ENCODE data around the gene HOXA3. TPM values are rescaled to one million over a fixed set of nuclear protein-coding genes. Genes with fewer than 3 reads are reported as not detected.

Gene HOXA3
- polyA plus RNA-seq, 6 donors from 2014 or later: not detected

- H3K27ac Mint-ChIP-seq: peak overlapping the region in 4 of 6 donors; percentile 88 to 98 (median 92)
- ATAC-seq (ENCODE audit: low read depth in 2 of 2) (no peak), DNase-seq (no peak)
- H3K9me3 Mint-ChIP-seq: peaks cover 0 to 33% (median 5%) of the 10 kb centered on the region in 7 donors
- H3K36me3 Mint-ChIP-seq: peaks cover 0 to 14% of the 10 kb centered on the region in 2 donors
- peaks cover 49 to 83% (median 63%) of the 10 kb centered on the region in 3 donors for H3K27me3 Mint-ChIP-seq
- peaks cover 29 to 45% (median 40%) of the 10 kb centered on the region in 3 donors for H3K4me1 Mint-ChIP-seq
- peak overlapping the region; percentile 24 to 88 (median 80) for H3K4me3 Mint-ChIP-seq
These were observed 7.1 kb upstream of the HOXA3 start for GRCh38 chr7:27159266-27160144.

- Mint-ChIP-seq H3K27me3 (peaks cover 51 to 84% (median 63%) of the 10 kb centered on the region in 3 donors), H3K27ac (peak overlapping the region in 4 of 6 donors; percentile 88 to 98 (median 92)), H3K4me1 (peaks cover 23 to 44% (median 44%) of the 10 kb centered on the region in 3 donors), H3K9me3 (peaks cover 0 to 33% (median 5%) of the 10 kb centered on the region in 7 donors), H3K36me3 (peaks cover 0 to 15% of the 10 kb centered on the region in 2 donors), H3K4me3 (peak overlapping the region in 5 of 8 donors; percentile 15 to 79 (median 44))
- DNase-seq (no peak), ATAC-seq (ENCODE audit: low read depth in 2 of 2) (no peak)
These were observed 6.3 kb upstream of the HOXA3 start for GRCh38 chr7:27158436-27159265.

DNA sequence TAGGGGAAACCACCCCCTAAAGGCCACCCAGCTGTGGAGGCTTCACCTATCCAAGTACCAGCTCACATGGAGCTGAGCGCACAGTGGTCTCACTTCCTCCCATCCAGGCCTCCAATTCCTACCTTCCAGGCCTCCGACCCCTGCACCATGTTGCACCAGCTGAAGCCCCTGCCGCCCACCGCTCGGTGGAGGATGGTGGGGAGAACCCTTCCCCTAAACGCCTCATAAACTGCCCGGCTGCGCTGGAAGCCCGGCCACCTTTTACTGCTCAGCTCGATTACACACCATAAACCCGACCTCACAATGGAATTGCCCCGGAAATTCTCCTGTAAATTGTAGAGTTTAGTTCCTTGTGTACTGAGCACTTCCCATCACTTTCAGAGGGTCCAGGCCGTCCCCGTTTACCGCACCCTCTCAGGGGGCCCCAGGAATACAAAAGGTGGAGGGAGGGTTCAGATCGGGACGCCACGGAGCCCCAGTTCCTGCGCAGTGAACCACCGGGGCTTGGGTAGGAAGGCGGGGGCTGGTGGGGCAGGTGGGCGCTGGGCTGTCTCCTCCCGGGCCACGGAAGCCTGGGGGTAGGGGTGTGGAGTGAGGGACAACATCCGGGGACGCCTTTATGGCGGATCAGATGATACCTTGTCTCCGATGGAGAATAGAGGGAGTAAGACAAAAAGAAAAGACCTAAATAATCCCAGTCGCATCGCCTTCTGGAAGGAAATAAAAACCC lies 5.5 kb upstream of the HOXA3 start:
- H3K9me3 Mint-ChIP-seq: peaks cover 0 to 32% (median 5%) of the 10 kb centered on the region in 7 donors
- DNase-seq (no peak), ATAC-seq (ENCODE audit: low read depth in 2 of 2) (no peak)
- H3K27me3 Mint-ChIP-seq: peaks cover 51 to 83% (median 63%) of the 10 kb centered on the region in 3 donors
- peaks cover 20 to 44% (median 43%) of the 10 kb centered on the region in 3 donors for H3K4me1 Mint-ChIP-seq
- peak overlapping the region in 7 of 8 donors; percentile 23 to 83 (median 48) for H3K4me3 Mint-ChIP-seq
- H3K36me3 Mint-ChIP-seq: peaks cover 0 to 15% of the 10 kb centered on the region in 2 donors
- peak overlapping the region in 5 of 6 donors; percentile 27 to 98 (median 91) for H3K27ac Mint-ChIP-seq

- peaks cover 0 to 15% of the 10 kb centered on the region in 2 donors for H3K36me3 Mint-ChIP-seq
- H3K27ac Mint-ChIP-seq: peak overlapping the region in 4 of 6 donors; percentile 88 to 98 (median 92)
- H3K9me3 Mint-ChIP-seq: peaks cover 0 to 32% (median 5%) of the 10 kb centered on the region in 7 donors
- H3K4me3 Mint-ChIP-seq: peak overlapping the region in 7 of 8 donors; percentile 12 to 79 (median 73)
- H3K4me1 Mint-ChIP-seq: peaks cover 22 to 44% (median 43%) of the 10 kb centered on the region in 3 donors
- DNase-seq (no peak), ATAC-seq (ENCODE audit: low read depth in 2 of 2) (no peak)
- H3K27me3 Mint-ChIP-seq: peaks cover 50 to 81% (median 59%) of the 10 kb centered on the region in 3 donors
These were observed 4.7 kb upstream of the HOXA3 start for GRCh38 chr7:27156916-27157701.

DNA sequence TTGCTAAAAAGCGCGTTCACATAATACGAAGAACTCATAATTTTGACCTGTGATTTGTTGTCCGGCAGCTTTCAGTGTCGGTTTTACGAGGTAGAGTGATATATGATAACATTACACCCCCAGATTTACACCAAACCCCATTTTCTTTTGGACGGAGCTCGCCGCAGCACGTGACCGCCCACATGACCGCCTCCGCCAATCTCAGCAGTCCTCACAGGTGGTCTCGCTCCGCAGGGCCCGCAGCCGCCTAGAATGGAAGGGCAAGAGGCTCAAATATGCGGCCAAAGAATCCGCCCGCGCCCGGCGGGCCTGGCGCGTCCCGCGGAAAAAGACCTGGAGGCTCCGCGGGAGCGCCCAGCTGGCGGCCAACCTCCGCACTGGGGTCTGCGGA lies 4.1 kb upstream of the HOXA3 start, which contains the start of gene HOXA7:
Gene HOXA7 (minus strand): TSS at position 168 of the 391 bp plus-strand sequence. CDS start 130 bp downstream, at position 38.
- H3K36me3 Mint-ChIP-seq: peaks cover 0 to 15% of the 10 kb centered on the region in 2 donors
- H3K27ac Mint-ChIP-seq: peak within 1 kb of the TSS in 4 of 6 donors; percentile 88 to 99 (median 97)
- ATAC-seq (ENCODE audit: low read depth in 2 of 2): no peak
- H3K27me3 Mint-ChIP-seq: peaks cover 56 to 82% (median 65%) of the 10 kb centered on the region in 3 donors
- H3K4me3 Mint-ChIP-seq: peak within 1 kb of the TSS; percentile 21 to 81 (median 70)
- DNase-seq: no peak
- H3K4me1 Mint-ChIP-seq: peaks cover 28 to 50% (median 48%) of the 10 kb centered on the region in 3 donors
- peaks cover 0 to 35% (median 5%) of the 10 kb centered on the region in 7 donors for H3K9me3 Mint-ChIP-seq

- Mint-ChIP-seq H3K4me1 (peaks cover 33 to 52% (median 50%) of the 10 kb centered on the region in 3 donors), H3K4me3 (peak overlapping the region; percentile 21 to 81 (median 66)), H3K27me3 (peaks cover 58 to 83% (median 71%) of the 10 kb centered on the region in 3 donors), H3K36me3 (peaks cover 0 to 15% of the 10 kb centered on the region in 2 donors), H3K9me3 (peaks cover 0 to 37% (median 5%) of the 10 kb centered on the region in 7 donors), H3K27ac (peak overlapping the region in 4 of 6 donors; percentile 88 to 99 (median 97))
- no peak for ATAC-seq (ENCODE audit: low read depth in 2 of 2)
- no peak for DNase-seq
These were observed 3.6 kb upstream of the HOXA3 start for GRCh38 chr7:27155816-27156507.

DNA sequence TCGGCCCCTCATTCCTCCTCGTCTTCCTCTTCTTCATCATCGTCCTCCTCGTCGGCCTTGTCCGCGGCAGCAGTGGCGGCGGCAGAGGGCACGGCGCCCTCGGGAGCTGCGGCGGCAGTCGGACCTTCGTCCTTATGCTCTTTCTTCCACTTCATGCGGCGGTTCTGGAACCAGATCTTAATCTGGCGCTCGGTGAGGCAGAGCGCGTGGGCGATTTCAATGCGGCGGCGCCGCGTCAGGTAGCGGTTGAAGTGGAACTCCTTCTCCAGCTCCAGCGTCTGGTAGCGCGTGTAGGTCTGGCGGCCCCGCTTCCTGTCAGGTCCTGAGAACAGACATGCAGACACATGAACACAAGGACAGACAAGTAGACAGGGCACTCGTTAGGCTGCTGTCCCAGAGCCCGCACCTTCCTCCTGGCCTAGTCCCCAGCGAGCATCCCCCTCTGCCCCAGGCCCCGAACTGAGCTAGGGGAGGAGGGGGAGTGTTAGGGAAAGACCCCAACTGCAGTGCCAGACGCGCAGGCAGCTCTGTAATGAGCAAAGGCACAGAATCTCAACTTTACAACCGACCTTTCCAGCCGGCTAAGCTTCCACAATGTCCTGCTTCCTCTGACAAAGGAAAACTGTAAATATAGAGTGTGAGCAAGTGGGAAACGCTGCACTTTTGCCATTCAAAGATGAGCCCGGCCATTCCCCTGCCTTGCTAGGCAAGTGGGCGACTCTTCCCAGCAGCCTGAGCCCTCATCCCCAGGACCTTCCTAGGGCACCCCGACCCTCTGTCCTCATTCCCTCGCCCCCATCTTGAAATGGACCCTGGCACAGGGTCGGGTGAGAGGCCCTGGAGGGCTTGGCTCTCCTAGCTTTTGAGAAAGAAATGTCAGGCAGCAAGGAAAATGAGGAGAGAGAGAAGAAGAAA lies 2.8 kb upstream of the HOXA3 start:
- H3K27me3 Mint-ChIP-seq: peaks cover 62 to 86% (median 79%) of the 10 kb centered on the region in 3 donors
- peak overlapping the region; percentile 28 to 81 (median 64) for H3K4me3 Mint-ChIP-seq
- ATAC-seq (ENCODE audit: low read depth in 2 of 2): no peak
- H3K9me3 Mint-ChIP-seq: peaks cover 0 to 37% (median 5%) of the 10 kb centered on the region in 7 donors
- peak overlapping the region in 5 of 6 donors; percentile 44 to 99 (median 92) for H3K27ac Mint-ChIP-seq
- DNase-seq: no peak
- H3K4me1 Mint-ChIP-seq: peaks cover 41 to 56% (median 56%) of the 10 kb centered on the region in 3 donors
- peaks cover 0 to 15% of the 10 kb centered on the region in 2 donors for H3K36me3 Mint-ChIP-seq

GRCh38 chr7:27154369-27154768 lies 2.0 kb upstream of the HOXA3 start:
- Mint-ChIP-seq H3K9me3 (peaks cover 0 to 37% (median 5%) of the 10 kb centered on the region in 7 donors), H3K4me3 (peak overlapping the region in 6 of 8 donors; percentile 28 to 81 (median 58)), H3K4me1 (peaks cover 37 to 56% (median 50%) of the 10 kb centered on the region in 3 donors), H3K27ac (peak overlapping the region in 3 of 6 donors; percentile 80 to 98 (median 97)), H3K27me3 (peaks cover 57 to 81% (median 71%) of the 10 kb centered on the region in 3 donors), H3K36me3 (peaks cover 0 to 15% of the 10 kb centered on the region in 2 donors)
- DNase-seq (no peak), ATAC-seq (ENCODE audit: low read depth in 2 of 2) (no peak)

DNA sequence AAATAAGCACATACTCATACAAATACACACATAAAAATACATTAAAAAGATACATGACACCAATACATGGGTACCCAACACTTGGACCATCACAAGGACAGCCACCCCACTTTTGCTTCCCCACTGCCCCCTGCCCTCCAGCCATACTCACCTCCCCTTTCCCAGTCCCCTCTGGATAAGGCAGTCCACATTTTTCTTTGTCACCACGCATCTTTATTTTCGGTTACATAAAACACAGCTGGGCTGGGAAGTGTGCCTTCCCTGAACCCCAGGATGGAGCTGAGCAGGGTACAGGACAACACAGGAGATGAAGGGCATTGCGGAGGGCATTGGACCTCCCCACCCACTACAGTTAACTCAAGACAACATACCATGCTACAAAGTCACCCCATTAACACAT lies 1.1 kb upstream of the HOXA3 start:
- peaks cover 37 to 53% (median 45%) of the 10 kb centered on the region in 3 donors for H3K4me1 Mint-ChIP-seq
- peaks cover 0 to 37% (median 5%) of the 10 kb centered on the region in 7 donors for H3K9me3 Mint-ChIP-seq
- peak overlapping the region in 5 of 6 donors; percentile 8 to 93 (median 80) for H3K27ac Mint-ChIP-seq
- H3K36me3 Mint-ChIP-seq: peaks cover 0 to 15% of the 10 kb centered on the region in 2 donors
- peaks cover 59 to 76% (median 64%) of the 10 kb centered on the region in 3 donors for H3K27me3 Mint-ChIP-seq
- DNase-seq (no peak), ATAC-seq (ENCODE audit: low read depth in 2 of 2) (no peak)
- H3K4me3 Mint-ChIP-seq: peak overlapping the region in 3 of 8 donors; percentile 47 to 81 (median 50)

DNA sequence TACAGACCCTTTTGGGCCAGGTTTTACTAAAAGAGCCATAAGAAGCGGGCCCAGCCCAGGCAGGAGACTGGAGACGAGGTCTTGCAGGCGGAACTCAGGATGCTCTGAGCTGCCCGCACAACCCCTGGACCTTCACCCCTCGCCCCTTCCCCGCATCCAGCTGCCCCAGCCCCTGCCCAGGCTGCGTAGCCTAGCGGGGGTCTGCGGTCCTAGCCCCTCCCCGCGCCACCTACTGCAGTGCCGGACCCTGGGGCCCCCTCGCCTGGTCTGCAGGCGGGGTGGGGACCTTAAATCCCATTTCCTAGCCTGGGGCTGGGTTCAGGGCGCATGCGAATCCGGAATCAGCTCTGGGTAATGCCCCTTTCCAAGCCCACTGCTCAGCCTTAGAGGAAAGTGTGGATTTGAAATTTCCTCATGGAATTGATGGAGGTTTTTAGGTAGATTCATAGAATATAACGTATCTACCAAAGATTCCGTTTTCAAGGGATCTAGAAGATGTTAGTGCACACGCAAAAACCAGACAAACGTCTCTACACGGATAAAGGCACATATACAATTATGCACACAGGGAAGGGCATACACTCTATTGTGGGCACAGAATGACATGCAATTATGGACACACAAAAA lies 546 bp upstream of the HOXA3 start:
- no peak for DNase-seq
- Mint-ChIP-seq H3K36me3 (peaks cover 0 to 11% of the 10 kb centered on the region in 2 donors), H3K4me1 (peaks cover 34 to 56% (median 45%) of the 10 kb centered on the region in 3 donors), H3K4me3 (peak overlapping the region in 3 of 8 donors; percentile 37 to 82 (median 47)), H3K27me3 (peaks cover 60 to 76% (median 64%) of the 10 kb centered on the region in 3 donors), H3K27ac (peak overlapping the region in 2 of 6 donors; percentile 11 to 97), H3K9me3 (peaks cover 0 to 32% (median 3%) of the 10 kb centered on the region in 7 donors)
- no peak for ATAC-seq (ENCODE audit: low read depth in 2 of 2)

Data from naive B cell (primary cell).